NCI-H2081 treated with DMSO at 0.1 percent for 48 hours (cell line): ENCODE data around the gene SMIM45.

Experiments
- DNase-seq: peaks from one replicate; lab custom pipeline; 2025; lab: John Stamatoyannopoulos, UW

Gene SMIM45

DNA sequence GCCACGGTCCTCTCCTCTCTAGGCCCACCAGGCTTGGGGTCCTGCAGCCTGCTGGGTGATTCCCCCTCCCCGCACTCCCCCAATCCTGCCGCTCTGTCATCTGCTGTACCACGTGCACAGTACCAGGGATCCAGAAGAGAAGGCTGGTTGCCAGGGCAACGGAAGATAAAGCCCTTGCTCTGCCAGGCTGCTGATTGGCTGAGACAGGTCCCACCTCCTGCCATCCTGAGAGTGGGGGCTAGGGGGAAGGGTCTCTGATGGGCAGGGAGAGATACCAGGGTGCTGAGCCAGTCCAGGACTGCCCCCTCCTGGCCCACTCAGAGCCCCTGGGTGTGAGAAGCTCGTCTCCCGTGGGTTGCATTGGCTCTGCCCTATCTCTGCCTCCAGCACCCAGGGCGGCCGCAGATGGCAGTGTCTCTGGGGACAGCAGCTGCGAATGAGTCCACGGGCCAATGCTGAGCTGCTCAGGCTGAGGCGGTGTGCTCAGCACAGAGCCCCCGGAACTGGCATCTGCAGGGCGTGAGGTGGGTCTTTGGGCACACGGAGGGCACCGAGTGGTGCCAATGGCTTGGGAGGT lies at the start of gene SMIM45:
Gene SMIM45 (plus strand): TSS at position 253 of the 577 bp plus-strand sequence.
- no peak for DNase-seq

DNA sequence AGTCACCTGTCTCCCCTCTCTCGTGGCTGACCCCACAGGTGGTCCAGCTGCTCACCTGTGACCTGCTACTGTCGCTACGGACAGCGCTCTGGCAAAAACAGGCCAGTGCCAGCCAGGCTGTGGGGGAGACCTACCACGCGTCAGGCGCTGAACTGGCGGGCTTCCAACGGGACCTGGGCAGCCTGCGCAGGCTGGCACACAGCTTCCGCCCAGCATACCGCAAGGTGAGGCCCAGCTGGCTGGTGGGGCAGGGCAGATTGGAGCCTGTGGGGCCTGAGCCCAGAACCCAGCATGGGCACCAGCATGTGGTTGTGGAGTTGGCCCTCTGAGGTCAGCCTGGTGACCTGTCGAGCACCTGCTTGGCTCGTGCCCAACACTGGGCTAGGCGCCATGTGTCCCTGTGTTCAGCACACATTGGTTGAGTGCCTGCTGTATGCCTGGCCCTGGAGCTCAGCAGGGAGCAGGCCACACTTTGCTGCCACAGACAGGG lies 49.0 kb upstream of the SMIM45 start:
- DNase-seq = peak; percentile 15

DNA sequence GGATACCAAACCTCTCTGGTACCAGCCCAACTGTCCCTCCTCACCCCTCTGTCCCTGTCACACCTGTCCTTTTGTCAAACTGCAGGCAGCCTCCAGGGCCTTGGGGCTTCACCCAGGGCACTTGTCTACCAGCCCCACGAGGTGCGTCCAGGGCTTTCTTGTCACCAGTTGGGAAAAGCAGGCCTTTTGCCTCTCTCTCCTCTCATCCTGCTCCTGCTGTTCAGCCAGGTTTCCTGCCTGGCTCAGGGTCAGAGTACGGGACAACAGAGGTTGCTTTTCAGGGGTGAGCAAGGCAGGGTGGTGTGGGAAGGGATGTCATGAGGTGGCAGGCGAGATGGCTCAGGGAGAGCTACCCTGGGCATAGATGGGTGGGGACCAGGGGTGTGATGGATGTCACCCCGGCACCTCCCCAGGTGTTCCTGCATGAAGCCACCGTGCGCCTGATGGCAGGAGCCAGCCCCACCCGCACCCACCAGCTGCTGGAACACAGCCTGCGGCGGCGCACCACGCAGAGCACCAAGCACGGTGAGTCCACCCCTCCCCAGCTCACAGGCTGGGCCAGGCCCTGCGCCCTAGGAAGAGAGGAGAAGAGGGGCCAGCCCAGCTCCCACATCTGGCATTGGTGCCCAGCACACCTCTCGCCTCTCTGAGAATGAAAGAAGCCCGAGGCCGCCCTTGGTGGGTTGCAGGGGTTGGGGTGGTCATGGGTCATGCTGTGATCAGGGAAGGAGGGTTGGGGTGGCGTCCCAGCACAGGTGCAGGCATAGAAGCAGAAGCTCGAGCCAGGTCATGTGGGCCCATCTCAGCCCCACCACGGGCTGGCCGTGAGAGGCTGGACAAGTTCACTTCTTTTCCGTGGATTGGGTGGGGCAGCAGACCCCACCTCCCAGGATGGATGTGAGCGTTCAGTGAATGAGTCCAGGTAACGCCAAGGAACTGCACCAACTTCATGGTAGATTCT lies 47.2 kb upstream of the SMIM45 start:
- DNase-seq = no peak

DNA sequence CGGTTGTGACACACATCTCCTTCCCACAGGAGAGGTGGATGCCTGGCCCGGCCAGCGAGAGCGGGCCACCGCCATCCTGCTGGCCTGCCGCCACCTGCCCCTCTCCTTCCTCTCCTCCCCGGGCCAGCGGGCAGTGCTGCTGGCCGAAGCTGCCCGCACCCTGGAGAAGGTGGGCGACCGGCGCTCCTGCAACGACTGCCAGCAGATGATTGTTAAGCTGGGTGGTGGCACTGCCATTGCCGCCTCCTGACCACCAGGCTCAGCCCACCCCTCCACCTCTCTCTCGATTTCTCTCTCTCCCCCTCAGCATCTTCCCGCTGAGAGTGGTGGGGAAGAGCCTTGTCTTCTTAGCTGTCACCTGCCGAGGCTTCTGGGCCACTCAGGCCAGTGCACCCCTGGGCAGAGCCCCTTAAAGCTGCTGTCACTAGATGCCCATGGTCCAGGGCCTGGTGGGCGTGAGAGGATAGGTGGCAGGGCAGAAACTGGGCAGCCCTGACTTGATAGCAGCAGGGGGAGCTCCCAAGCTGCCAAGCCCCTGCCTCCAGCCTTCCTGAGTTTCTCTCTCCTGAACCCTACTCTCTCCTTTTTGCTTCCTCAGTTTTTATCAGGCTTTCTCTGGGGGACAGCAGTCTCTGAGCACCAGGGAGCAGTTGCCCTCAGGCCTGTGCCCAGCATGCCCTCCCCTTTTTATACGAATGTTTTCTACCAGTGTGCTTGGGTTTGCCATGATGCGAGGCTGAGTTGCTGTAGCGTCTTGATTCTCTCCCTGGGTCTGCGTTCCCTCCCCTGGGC lies 46.3 kb upstream of the SMIM45 start:
- DNase-seq = no peak

DNA sequence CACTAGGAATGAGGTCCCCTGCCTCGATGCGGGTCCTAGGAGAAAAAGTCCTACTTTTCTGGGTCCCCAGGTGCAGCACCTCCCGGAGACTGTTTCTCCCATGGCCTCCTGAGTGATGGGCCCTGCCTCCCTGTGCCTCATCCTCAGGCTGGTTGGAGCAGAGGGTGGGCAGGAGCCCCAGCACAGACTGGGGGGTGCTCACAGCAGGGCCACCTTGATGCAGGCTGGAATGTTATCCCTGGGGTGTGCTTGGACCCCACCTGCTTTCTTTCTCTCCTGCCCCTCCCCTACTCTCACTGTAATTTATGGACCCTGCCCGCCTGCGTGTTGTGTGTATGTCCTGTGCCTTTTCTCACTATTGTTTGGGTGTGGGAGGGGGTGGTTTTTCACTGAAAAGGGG lies 45.1 kb upstream of the SMIM45 start:
- DNase-seq = no peak

DNA sequence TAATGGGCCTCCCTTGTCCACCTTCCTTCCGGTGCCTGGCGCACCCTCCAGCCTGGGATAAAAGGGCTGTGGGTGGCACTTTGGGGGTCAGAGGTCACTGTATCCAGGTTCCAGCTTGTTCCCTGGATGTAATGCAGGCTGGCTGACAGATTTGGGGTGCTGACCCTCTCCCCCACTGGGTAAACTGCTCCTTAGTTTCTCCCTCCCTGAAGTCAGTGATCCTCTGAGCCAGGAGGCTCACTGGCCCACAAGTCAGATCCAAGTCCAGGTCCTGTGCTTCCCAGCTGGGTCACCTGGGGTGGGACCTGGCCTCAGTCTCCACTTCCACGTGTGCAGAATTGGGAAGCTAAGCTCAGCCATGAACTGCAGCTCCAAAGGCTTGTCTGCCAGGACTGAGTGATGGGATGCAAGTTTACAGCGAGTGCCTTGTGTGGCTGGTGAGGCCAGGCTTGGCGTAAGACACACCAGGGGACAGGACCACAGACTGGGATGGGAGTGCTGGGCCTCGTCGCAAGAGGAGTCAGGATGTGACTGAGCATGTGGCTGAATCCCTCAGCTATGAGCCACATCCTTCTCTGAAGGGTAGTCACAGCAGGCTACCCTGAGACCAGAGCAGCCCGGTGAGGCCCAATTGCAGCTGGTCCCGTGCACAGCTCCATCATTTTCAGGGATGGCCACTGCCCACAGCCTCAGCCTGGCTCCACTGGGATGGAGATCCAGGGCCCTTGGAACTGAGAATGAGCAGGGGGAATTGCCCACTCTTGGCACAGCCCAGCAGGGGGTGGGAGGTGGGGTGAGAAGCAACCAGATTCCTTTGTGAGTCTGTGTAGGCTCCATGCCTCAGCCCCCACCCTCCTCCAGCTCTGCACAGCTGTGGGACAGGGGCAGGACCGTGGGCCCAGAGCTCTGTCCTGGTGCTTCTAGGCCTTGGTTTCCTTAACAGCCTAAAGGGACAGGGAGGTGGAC lies 44.2 kb upstream of the SMIM45 start:
- no peak for DNase-seq

DNA sequence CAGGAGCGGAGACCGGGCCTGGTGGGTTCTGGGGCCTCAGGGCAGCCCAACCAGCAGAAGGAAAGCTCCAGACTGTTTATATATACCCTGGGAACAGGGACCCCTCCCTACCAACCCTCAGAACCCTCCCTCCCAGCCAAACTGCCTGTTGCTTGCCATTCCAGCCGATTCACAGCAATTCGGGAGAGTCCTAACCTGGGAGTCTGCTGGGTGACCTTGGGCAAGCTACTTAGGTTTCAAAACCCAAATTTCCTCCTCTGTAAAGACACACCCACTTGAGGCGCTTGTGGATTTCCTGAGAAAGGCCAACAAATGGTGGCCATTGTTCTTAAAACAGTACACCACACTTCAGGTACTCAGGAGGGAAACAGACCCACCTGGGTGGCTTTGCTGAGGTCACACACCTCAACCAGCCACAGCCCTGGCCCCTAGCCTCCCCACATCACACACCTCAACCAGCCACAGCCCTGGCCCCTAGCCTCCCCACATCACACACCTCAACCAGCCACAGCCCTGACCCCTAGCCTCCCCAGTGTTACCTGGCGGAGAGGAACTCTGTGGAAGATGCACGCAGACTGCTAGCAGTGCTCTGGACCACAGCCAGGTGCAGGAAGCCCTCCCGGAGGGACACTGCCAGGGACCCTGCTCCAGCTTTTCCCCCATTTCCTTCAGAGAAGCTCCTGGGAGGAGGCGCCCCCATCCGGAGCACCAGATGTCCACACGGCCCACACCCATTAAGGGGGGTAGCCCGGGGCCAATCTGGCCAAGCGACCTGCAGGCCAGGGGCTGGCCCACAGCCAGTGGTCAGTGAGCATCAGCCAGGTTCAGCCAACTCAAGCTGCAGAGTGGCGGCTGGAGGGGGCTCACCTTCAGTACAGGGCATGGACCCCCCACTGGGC lies 43.3 kb upstream of the SMIM45 start:
- DNase-seq = no peak

DNA sequence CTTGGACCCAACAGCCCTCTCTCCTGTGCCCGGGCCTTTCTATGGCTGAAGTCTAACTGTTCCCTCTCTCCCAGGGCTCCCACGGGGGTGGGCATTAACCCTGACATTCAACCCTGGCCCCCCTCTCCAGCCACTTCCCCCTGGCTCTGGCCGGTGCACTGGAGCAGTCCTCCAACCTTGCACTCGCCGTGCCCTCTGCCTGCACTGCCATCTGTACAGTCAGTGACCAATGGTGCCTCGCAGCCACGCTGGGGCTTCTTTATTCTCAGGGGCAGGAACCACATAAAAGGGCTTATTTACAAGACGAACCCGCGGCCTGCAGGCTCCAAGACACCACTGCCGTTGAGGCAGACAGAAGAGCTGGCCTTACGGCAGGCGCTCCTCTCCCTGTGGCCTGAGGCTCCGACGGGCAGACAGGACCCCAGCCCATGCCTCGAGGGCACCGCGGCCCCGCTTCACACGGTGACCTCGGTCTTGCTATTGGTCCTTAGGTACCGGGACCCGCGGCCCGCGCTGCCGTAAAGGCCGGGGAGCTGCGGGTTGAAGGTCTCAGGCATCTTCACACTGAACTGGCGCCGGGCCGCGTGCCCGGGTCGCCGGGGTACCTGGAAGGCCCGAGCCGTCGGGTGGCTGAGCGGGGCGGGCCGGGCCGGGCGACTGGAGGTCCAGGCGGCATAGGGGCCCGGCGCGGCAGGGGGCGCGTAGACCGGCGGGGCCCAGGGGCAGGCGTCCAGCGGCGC lies 42.5 kb upstream of the SMIM45 start:
- DNase-seq = no peak

DNA sequence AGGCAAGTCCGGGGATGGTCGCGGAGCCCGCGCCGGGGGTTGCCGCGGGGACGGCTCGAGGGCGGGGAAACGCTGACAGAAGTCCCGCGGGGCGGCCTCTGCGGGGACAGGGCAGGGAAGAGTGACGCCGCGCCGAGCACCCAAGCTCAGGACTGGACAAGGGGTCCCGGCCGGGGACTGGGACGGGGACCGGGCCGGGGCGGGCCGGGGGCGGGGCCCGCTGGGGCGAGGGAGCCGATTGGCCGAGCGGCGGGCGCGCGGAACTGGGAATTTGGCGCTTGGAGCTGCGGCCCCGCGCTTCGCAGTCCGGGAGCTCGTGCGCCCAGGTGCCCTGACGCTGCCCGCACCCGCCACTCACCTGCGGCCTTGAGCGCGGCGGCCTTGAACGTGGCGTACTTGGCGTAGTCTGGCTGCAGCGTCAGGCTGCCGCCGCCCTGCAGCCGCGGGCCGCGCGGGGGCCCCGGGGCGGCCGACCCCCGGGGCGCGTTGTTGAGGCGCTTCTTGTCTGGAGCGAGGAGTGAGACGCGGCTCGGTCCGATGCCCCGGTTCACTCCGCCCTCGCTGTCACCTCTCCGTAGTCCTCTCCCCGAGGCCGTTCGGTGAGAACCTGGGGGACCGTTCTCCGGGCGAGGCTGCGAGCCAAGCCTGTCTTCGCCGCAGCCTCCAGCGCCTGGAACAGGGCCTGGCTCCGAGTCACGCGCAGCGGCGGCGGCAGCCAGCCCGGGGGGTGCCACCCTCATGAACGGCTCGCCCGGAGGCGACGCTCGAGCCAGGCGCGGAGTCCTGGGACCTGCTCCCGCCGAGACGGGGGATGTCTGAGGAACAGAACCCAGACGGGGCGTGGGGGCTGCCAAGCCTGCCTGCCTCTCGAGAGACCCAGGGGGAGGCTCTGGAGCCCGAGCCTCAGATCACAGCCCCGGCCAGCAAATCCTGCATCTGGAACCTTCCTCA lies 41.6 kb upstream of the SMIM45 start:
- no peak for DNase-seq

DNA sequence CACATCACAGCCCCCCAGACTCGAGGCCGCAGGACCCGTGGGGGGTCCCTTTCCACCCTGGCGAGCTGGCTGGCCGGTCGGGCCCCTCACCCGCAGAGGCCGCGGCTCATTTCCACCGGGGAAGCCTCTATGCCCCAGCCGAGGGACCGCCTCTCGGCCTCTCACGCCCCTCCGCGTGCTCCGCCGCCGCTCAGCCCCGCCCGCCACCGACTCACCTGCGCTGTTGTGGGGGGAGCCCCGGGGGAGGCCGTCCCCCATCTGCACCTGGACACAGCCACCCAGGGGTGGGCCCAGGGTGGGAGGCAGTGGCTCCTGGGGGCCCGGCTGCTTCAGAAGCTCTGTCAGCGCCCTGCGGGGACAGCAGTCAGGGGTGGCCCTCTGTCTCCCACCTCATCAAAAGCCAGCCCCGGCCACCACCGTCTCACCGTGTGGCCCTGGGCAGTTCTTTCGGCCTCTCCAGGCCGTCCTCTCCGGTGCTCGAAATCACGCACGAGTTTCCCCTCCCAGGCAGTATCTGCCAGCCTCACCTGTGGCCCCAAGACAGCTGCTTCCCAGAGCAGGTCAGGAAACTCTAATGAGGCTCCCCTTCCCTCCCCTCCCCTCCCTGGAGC lies 40.8 kb upstream of the SMIM45 start:
- DNase-seq = no peak

DNA sequence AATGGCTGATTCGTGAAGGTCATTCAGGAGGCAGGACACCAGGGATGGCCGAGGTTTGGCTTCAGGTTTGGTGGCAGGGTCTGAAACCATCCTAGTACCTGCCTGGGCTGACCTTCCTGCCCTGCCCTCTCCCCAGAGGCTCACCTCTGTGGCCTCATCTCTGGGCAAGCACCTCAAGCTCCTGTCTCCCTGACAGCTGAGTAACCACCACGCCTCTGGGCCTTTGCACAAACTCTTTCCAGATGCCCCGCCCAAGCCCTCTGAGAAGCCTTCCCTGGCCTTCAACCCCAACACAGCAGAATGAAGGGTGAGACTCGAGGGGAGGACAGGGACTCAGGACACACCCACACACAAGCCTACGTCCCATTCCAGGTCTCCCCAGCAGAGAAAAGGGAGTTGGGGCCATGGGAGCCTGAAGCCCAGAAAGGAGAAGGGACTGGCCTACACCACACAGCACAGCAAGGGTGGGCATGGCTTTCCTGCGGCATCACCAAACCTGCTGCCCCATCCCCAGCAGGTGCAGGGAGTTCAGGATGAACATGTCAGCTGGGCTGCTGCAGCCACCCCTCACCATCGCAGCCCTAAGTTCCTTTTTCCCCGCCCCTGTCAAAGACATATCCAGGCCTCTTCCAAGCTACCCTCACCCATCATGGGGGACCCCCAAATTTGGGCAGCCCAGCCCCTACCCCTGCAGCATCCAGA lies 39.5 kb upstream of the SMIM45 start:
- DNase-seq = no peak

DNA sequence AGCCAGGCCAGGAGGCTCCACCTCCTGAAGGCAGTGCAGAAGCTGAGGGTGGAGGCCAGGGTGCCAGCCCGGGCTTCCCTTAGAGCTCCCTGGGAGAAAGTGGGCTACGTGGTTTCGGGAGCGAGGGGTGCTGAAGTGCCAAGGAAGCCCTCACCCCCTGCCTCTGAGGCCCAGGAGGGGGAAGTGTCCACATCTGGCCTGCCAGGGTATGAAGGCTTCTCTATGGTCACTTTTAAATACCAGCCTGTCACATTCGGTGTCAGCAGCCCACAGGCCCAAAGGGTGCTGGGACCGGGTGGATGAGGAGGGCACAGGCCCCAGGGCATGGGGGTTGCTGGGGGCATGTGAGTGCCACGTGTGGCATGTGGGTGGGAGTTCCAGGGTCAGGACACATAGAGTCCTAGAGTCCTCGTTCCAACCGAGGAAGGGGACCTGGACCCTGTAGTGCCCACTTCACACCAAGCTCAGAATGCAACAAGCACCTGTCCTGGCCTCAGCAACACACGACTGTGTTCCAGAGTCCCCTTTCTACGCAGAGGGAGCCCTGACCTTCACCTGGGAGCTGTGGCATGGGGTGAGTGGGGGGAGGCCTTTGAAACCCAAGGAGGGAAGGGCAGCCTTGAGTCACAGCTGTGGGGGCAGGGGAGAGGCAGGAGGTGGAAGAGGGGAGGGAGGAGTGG lies 38.8 kb upstream of the SMIM45 start:
- DNase-seq = no peak

DNA sequence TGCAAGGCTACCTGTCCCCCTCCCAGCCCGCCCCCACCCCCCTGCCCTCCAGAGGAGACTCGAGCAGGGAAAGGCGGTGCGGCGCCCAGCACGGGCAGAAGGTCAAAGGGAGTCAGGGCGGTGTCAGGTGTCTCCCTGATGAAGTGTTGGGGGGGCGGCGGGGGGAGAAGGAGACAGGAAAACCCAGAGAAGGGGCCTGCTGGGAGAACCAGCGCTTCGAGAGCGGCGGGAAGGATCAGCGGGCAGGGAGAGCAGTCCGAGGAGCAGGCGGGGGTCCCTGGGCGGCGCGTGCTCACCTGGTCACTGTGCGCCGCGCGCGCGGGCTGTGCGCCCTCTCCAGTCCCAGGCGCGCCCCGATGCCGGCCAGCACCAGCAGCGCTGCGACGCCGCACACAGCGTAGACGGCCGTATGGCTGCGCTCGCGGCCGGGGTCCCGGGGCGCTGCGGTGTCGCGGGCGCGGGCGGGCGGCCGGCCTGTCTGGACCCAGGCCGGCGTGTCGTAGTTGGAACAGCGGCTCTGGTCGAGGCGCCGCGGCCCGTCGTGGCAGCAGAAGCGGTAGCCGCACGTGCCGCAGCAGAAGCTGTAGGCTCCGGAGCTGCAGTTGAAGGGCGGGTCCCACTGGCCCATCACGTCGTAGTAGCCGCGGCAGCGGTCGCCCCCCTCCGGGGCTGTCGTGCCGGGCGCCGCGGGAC lies 38.0 kb upstream of the SMIM45 start:
- no peak for DNase-seq

DNA sequence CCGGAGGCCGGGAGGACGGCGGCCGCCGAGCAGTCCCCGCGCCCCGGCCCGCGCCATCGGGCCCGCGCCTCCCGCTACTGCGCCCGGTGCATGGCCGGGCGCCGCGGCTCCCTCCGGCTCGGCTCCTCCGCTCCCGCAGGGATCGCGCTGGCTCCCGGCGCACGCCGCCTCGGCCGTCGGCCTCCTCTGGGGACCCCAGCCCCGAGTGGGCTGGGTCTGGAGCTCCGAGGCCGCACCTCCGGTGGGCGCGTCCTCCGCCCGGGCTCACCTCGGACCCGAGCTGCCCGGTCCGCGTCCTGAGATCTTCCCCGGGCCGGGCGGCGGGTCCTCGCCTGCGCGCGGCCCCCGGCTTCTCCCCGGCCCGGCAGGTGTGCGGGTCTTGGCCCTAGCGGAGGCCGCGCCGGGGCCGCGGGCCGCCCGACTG lies 37.3 kb upstream of the SMIM45 start:
- DNase-seq = no peak

DNA sequence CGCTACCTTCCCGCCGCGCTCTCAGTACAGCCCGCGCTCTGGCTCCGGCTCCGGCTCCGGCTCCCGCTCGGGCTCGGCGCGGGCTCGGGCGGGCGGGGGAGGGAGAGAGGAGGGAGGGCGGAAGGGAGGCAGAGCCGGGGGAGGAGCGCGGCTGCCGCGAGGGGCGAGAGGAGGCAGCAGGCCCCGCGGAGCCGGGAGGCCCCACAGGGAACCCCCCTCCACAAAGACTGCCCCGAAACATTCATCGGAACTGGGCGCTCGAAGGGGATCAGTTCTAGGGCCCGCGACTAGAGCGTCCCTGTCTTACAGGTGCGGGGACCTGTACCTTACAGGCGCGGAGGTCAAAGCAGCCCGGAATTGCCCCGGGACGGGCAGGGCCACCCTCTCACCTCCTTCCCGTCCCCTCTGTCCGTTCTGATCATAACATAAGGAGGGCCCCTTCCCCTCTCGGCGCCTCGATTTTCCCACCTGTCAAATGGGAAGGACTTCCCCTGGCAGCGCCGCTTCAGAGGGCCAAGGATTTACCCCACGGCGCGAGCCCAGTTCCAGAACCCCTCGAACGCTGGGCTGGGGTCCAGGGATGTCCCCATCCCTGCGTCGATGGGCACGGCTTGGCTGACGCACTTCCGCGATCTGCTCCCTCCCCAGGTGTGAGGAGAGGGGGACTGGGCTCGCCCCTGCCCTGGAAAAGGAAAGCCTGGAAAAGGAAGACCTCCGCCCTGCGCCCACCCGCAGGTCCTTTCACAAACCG lies 36.7 kb upstream of the SMIM45 start, which contains the start of gene SHISA8:
Gene SHISA8 (minus strand): TSS at position 40 of the 751 bp plus-strand sequence. CDS start 407 bp downstream, outside the sequence.
- DNase-seq = no peak
